Activated gamma-delta T cell treated with anti-CD3 and anti-CD28 coated beads, Interleukin-2, amount 50 U/mL, for 16 hours (primary cell): ENCODE measurements around the gene KCNH4.
"Not testable (repeated sequence)": the region's sequence is repeated elsewhere in the genome, so short reads cannot be mapped to it uniquely, and the experiment has no call there.

Experiments used
- DNase-seq: peaks from one replicate; pipeline ENCODE4 v3.0.0-alpha.2; 2020; ENCODE audit warnings: low read depth

Gene KCNH4

DNA sequence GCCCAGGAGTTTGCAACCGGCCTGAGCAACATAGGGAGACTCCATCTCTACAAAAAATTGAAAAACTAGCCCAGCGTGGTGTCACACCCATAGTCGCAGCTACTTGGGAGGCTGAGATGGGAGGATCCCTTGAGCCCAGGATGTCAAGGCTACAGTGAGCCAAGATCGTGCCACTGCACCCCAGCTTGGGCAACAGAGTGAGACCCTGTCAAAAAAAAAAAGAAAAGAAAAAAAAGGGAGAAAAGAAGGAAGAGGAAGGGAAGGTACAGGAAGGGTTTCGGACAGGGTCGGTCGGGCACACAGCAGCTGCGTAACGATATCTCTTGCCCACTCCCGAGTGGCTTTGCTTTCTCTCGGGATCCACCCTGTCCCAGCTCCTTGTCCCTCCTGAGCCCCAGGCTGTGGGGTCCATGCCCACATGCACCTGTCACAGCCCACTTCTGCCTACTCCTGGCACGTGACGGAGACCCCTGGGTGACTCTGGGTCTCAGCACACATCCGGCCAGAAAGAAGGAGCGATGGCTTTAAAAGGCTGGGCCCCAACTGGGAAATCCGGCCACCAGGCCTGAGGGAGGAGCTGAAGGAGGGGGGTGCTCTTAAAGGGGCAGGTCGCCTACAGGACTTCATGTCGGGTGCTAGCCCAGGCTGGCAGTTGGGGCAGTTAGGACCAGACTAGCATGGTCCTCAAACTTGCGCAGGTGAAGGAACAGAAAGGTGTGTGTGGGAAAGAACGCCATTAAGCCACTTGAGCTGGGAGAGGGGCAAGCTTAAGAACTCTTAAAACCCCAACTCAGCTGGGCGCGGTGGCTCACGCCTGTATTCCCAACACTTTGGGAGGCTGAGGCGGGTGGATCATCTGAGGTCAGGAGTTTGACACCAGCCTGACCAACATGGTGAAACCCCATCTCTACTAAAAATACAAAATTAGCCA lies 13.3 kb upstream of the KCNH4 start, which contains the start of gene GHDC:
TSS of gene GHDC (minus strand) at position 526 of the 931 bp plus-strand sequence. CDS start 913 bp downstream, outside the sequence.
- DNase-seq = peak; percentile 68

DNA sequence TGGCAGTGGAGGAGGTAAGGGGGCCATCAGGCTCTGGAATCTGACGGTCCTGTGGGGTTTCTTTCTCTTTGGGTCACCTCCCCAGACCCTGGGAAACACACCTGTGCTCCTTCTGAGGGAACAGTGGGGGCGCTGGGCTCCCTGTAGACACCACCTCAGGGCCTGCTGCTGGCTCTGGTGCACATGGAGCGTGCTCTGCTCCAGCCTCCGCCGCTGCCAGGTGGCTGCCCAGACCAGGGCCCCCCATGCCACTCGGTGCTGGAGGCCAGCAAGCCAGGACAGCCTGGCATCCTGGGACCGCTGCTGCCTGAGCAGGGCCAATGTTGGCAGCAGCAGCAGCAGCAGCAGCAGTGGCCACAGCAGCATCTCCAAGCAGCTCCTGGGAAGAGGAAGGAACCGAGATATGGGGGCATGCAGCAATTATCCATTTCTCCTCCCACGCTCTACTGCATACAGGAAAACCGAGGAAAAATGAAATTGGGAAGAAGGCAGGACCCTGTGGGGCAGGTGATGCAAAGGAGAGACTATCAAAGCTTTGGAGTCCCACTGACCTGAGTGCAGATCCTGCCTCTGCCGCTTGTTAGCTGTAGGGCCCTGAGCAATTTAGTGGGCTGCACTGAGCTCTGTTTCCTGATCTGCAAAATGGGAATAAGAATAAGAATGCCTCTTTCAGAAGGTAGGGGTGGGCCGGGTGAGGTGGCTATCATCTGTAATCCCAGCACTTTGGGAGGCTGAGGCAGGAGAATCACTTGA lies 12.4 kb upstream of the KCNH4 start:
- DNase-seq = no peak

DNA sequence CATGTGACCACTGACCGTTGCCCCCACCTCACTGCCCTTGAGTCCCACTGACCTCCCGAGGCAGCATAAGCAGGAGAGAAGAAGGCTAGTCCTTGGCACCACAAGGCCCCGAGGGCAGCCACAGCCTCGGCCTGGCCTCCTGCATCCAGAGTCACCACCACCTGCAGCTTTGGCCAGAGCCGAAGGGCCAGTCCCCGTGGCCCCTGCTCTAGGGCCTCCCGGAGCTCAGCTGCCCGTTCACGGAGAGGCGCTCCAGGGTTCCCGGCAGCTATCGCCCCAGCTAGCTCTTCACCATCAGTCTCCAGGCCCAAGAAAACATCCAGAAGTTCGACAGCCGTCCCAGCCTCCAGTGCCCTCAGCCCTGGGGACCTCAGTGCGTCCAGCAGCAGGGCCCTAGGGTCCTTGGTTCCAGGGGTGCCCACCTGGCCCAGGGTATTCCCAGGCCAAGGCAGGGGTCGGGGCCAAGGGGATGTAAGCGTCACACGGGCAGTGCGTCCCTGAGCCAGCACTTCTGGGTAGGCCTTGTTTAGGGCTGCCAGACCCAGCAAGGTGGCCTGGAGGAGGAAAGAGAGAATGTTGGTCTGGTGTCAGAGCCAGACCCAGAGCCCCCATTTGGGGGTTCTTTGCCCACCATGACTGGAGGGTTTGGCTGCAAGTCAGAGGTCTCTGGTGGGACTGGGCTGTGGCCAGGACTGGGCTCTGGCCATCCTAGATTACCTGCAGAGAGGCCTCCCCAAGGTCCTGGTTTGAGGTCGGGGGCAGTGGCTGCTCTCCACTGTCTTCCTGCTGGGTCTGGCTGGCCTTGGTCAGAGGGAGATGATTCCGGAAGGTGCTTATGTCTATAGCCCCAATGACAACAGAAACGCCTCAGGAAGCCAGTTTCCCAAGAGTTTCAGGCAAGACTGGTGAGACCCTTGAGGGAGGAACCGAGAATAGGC lies 11.5 kb upstream of the KCNH4 start:
- no peak for DNase-seq

DNA sequence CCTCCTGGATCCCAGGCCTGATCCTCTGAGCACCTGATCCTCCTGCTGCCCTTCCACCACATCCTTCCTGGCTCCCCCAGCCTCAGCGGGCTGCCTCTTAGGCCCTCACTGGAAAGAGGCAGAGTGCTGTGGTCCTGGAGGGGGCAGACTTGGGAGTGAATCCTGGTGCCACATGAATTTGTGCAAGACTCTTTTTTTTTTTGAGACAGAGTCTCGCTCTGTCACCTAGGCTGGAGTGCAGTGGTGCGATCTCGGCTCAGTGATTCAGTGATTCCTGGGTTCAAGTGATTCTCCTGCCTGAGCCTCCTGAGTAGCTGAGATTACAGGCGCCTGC lies 10.3 kb upstream of the KCNH4 start:
- DNase-seq = no peak

DNA sequence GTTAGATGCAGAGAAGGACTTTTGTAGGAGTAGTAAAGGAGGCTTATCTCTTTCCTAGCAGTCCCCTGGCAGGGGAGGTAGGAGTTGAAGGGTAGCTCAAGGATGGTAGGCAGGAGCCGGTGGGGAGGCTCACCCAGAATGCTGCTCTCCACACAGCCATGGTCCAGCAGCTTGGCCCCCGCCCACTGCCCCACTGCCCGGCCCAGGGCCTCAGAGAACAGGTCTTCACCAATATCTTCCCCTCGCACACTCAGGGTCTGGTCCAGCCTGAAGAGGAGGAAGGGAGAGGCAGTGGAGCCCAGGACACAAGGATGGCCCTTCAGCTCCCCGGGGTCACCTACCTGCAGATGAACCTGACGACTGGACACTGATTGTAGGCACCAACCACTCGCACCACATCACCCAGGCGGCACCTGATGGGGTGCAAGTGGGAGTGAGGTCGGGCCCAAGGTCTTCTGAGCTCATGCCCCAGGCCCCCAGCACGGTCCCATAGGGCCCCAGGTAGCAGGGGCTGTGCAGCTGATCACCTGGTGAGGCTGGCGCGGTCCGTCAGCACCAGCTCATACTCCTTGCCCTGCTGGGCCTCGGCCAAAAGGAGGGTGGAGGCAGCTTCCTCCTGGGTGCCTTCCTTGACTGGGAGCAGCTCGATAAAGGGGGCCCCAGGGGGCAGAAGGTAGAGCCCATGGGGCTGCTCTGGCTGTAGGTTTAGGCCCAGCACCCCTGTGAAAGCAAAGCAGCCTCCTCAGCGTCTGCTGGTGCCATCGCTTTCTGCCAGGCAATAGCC lies 9.7 kb upstream of the KCNH4 start:
- DNase-seq = no peak

DNA sequence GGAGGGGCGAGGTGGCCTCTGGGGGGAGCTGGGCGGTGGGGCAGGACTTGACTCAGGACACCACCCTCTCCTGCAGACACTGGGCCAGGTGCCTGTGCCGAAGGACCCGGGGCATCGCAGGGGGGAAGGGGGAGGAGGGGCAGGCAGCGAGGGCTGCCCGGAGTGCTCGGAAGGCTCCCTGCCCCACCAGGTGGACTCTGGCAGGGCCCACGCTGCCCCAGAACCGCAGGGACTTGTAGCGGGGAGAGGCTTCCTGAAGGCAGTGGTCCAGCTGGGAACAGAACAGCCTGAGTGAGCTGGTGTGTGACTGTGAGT lies 8.7 kb upstream of the KCNH4 start:
- DNase-seq = no peak

DNA sequence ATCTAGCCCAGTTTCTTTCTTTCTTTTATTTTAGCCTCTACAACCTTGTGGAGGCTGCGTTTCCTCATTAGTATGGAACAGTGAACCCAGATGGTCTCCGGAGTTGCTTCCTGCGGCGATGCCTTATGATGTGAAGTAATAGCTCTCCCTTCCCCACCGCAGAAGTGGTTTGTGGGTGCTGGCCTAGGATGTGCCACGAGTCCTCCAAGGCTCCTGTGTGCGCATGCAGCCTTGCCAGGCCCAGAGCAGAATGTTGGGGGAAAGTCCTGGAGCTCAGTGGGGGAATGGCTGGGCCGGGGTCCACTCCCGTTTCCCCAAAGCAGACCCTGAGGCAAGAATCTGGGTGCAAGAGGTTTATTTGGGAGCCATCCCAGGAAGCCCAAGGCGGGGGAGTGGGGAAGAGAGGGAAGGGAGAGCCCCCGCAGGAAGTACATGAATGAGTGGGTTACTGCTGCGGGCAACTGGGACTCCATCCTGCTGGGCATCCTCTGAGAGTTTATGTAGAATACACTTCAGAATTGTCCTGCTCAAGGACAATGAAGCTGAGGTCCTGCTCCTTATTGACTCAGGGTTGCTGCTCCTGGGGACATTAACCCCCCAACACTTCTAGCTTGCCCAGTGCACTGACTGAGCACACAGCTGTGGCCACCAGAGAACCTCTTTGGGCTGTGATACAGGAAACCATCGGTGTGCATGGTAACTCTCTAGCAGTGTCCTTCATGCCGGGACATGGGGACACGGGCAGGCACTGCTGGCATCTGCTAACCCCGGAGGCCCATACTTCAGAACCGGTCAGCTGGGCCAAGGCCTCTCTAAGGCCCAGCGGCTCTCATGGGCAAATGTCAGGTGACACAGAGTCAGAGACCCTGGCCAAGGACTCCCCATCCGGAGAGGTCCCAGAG lies 8.1 kb upstream of the KCNH4 start:
- no peak for DNase-seq

DNA sequence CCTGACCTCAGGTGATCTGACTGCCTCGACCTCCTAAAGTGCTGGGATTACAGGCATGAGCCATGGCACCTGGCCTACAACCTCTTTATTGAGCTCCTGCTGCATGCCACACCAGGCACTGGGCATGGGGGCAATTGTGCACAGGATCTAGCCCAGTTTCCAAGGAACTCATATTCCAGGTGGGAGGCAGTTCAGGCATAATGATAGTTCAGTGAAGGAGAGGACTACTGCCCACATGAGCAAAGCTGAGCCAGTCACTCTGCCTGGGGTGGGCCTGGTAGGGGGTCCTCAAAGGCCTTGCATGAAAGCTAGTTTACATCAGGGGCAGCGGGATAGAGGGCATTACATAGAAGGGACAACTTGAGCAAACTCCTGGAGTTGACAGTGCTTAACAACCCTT lies 6.9 kb upstream of the KCNH4 start:
- no peak for DNase-seq

DNA sequence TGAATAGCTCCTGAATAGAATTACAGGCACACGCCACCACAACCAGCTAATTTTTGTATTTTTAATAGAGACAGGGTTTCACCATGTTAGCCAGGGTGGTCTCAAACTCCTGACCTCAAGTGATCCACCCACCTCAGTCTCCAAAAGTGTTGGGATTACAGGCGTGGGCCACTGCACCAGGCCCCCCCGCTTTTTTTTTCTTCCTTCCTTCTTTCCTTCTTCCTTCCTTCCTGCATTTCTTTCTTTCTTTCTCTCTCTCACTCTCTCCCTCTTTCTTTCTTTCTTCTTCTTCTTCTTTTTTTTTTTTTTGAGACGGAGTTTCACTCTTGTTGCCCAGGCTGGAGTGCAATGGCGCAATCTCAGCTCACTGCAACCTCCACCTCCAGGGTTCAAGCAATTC lies 5.2 kb upstream of the KCNH4 start:
- DNase-seq = not testable (repeated sequence)

DNA sequence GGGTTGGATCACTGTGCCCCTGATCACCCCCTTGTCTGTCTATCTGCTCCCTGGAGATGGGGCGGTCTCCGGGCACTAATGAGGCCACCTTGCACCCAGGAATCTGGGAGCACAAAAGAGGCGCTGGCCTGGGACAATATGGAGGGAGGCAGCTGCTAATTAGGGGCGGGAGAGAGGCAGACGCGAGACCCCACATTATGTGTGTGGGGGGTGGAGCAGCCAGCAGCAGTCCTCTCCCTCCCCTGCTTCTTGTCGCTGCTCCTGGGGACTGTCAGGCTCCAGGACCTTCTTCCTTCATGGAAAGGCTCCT lies 4.6 kb upstream of the KCNH4 start:
- no peak for DNase-seq

DNA sequence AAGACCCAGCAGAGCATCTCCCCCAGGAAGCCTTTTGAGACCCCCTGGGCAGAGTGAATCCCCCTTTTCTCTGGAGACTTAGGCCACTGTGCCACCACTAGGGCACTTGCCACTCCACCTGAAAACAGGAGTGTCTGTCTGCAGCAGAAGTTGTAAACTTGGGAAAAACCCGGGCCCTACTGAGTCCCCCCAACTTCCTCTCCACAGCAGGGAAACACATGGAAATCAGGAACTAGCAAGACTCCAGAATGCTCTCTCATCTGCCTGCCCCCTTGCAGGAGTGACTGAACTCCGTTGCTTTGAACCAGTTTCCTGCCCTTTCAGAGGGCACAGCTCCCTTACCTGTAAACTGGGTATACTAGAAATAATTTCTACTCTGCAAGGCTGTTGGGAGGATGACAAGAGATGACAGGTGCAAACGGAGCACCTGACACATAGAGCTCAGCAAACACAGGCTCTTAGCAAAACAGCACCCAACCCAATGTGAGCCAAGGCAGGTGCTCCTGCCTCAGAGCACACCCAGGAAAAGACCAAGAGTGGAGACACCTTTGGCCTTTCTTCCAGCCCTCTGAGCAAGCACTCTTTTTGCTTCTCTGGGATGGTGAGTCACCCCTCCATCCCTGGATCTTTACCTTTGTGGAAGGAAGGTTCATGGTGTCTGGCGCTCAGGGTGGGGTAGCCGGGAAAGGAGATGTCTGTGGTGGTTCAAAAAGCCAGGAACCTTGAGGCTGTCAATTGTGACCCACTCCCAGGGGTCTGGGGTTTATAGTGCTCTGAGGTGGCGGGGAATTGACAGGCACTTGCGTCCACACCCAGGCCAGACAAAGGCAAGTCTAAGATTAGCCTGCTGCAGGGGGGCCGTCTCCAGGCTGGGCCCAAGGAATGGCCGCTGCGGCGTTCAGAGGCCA lies 4.0 kb upstream of the KCNH4 start, which contains the start of gene HCRT:
TSS of gene HCRT (minus strand) at position 740 of the 908 bp plus-strand sequence. CDS start at position 653, 87 bp downstream.
- DNase-seq = no peak

DNA sequence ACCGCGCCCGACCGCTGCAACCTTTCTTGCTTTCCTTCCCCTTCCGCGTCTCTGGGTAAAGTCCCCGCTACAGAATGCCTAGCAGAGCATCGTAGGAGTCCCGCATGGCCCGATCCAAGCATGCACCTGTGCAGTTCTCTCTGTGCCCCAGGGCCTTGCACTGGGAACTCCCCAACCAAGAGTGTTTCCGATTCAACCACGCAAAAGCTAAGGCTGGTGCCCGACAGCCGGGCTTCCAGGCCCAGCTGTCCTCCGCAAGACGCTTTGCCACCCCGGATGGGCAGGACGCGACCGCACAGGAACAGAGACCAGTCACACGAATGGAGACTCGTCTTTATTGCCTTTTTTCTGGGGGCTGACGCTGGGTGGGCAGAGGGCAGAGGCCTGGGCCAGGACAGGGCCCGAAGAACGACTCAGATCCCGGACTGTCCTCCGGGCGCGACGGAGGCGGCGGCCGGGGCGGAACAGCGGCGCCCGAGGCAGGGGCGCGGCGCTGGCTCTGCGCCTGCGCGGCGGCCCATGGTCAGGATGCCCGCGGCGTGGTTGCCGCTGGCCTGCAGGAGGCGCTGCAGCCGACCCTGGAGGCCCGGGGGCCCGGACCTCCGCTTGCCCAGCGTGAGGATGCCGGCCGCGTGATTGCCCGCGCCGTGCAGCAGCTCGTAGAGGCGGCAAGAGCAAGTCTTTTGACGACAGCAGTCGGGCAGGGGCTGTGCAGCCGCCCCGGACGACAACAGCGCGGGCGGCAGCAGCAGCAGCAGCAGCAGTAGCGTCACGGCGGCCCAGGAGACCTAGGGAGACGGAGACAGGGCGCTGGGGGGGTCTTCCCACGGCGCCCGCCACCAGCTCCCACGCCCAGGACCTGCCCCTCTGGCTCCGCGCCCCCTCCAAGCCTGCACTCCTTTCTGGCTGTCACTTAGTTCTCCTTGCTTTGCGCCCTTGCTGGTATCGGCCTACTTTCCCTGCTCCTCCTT lies 3.1 kb upstream of the KCNH4 start:
- peak; percentile 63 for DNase-seq

DNA sequence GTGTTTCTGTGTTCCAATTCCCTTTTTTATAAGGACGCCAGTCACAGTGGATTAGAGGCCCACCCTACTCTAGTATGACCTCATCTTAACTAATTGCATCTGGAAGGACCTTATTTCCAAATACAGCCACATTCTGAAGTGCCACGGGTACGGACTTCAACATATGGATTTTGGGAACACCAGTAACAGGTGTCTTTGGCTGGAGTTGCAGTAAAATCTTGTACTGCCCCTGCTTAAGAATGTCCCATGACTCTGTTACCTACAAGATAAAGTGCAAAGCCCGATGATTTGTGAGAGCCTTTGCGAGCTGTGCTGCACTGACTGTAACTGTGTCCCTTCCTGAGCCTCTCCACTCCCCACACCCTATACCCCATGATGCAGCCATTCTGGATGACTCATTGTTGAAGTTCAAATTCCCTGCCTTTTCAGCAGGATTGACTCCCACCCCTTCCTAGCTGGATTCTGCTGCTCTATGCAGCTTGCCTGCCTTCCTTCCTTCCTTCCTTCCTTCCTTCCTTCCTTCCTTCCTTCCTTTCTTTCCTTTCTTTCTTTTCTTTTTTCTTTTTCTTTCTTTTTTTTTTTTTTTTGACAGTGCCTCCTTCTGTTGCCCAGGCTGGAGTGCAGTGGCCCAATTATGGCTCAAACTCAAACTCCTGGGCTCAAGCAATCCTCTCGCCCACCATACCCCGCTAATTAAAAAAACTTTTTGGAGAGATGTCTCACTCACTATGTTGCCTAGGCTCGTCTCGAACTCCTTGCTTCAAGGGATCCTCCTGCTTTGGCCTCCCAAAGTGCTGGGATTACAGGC lies 2.2 kb upstream of the KCNH4 start:
- DNase-seq = no peak

DNA sequence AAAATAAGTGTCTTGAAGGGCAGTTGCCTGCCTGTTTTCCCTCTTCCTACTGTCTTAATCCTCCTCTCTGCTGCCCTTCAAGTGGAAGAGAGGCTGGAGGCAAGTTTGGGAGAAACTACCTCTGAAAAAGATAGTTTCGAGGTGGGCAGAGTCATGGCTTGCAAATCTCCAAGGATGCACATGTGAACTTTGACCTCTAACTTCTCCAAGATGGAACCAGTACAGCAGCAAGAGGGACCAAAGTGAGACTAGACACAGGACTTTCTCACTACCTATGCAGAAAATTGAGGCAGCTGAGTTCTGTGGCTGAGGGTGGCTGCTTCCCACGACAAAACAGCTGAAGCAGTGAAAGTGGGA lies 887 bp upstream of the KCNH4 start:
- DNase-seq = no peak

DNA sequence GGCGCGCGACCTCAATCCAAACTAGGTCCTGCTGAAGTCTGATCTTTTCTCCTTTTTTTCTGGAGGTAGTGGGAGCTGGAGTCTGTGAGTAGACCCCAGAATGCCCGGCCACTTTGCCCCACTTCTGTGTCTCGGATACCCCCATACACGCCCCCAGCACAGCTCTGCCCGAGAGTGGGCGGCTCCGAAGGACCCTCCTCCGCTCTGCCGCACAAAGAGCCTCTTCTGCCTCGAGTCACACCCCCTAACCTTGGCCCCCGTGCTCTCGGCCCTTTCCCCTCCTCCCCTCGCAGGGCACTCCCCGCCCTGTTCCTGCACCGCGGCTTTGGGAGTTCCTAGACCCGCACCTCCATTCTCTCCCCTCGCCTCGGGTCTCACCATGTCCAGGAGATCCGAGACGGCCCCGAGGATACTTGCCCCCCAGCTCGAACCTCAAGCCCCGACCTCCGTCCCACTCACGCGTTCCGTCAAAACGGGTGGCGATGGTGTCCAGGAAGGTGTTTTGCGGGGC lies 476 bp downstream of the KCNH4 start:
- no peak for DNase-seq

DNA sequence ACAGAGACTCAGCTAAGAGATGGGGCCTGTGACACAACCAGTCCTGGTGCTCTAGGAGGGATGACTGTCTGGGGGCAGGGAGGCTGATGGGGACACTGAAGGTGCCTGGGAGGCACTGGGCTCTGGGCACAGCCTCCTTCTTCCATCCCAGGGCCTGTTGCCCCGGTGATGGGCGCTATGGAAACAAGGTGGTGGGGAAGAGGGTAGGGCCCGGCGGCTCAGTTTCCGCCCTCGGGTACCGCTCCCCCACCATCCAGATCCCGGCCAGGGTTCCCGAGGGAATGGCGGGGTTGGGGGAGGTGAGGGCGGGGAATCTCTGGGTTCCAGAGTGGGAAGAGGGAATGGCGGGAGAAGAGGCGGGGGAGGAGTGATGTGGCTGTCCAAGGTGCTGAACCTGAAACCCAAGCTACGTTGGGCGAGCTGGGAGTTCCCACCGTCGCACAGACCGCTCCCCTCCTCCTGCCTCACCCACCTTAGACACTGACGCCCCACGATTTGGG lies 981 bp downstream of the KCNH4 start:
- no peak for DNase-seq

DNA sequence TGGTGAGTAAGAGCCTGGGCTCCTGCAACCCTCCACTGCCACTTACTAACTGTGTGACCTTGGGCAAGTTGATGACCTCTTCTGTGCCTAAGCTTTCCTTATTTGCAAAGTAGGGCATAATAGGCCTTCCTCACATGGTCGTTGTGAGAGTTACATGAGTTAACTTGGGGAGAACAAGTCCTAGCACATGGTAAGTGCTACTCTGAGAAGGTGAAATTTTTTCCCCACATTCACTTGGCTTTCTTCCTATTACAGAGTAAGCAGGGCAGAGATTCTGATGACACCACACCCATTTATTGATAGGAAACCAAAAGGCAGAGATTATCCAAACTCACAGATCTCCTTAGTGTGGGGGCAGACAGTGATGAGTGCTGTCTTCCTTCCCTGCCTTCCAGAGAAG lies 1.6 kb downstream of the KCNH4 start:
- no peak for DNase-seq
